Vagina (tissue), 2 donors: ENCODE results near the gene BRIP1. TPM values are rescaled to one million over a fixed set of nuclear protein-coding genes. Genes with fewer than 3 reads are reported as not detected.

ENCODE experiments used
- DNase-seq, 2 donors: peaks; one replicate each; pipeline ENCODE4 v3.0.0-alpha.2; 2017; ENCODE audit errors: extremely low spot score in 2 of 2
- H3K27ac ChIP-seq: fragments of 200-600 bp; sonication (generic); one replicate; pipeline ENCODE4 v1.5.1; 2019
- H3K27me3 ChIP-seq: fragments of 200-600 bp; sonication (generic); one replicate; pipeline ENCODE4 v1.5.1; 2019
- H3K36me3 ChIP-seq, 2 donors: fragments of 200-600 bp; sonication (generic); one replicate each; pipeline ENCODE4 v1.5.1; 2017 to 2019
- H3K4me1 ChIP-seq: fragments of 200-600 bp; sonication (generic); one replicate; pipeline ENCODE4 v1.5.1; 2019
- H3K4me3 ChIP-seq, 2 donors: fragments of 200-600 bp; sonication (generic); 1 replicate in 1 of 2; 2 replicates in 1 of 2; pipeline ENCODE4 v1.5.1; 2016 to 2019
- H3K9me3 ChIP-seq: fragments of 200-600 bp; sonication (generic); one replicate; pipeline ENCODE4 v1.5.1; 2019
- POLR2A ChIP-seq, 2 donors: fragments of 450-650 bp; IDR thresholded peaks; one replicate each; pipeline ENCODE4 v1.6.1; 2017; ENCODE audit warnings: antibody characterized with exemption in 2 of 2, mild to moderate bottlenecking in 2 of 2, moderate library complexity in 2 of 2
- POLR2AphosphoS5 ChIP-seq, 2 donors: sonication (generic); formaldehyde crosslinking; IDR thresholded peaks; one replicate each; pipeline ENCODE4 v1.9.0; 2017; ENCODE audit warnings: antibody characterized with exemption in 2 of 2, mild to moderate bottlenecking in 2 of 2, low read depth in 1 of 2; ENCODE audit not compliant: insufficient read depth in 1 of 2
- intact Hi-C: fragments of 100-400 bp; cut with DNase I; formaldehyde crosslinking; loops from one replicate; pipeline ENCODE4 v1.15.1; 2023
- total RNA-seq: library from RNA; depleted of rRNA; stranded (reverse); fragments of >200 nt; gene quantifications from one replicate; pipeline ENCODE4 v1.2.3, GENCODE V29; 2016
- TF ChIP-seq, protein P1 (sequence below), 3 experiments: fragments of 450-650 bp in 2 of 3; fragments of 200-600 bp in 1 of 3; sonication (generic) in 1 of 3; IDR thresholded peaks; one replicate each; pipeline ENCODE4 v1.5.1; 2017 to 2019; ENCODE audit warnings: antibody characterized with exemption in 3 of 3, mild to moderate bottlenecking in 2 of 3, moderate library complexity in 2 of 3

The BRIP1 gene
- total RNA-seq, 1 donor from 2014 or later, result 0.98 TPM

DNA sequence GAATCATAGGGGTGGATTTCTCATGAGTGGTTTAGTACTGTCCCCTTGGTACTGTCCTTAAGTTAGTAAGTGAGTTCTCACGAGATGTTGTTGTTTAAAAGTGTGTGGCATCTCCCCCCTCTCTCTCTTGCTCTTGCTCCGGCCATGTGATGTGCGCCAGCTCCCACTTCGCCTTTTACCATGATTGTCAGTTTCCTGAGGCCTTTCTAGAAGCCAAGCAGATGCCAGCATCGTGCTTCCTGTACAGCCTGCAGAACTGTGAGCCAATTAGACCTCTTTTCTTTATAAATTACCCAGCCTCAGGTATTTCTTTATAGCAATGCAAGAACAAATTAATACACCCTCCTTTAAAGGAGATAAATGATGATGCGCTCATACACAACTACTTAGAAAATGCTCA, 222.2 kb downstream of the BRIP1 start:
- no peak overlapping the region for H3K27ac ChIP-seq
- DNase-seq, result no peak
- no peaks in the 10 kb centered on the region for H3K9me3 ChIP-seq
- H3K4me1 ChIP-seq, result no peaks in the 10 kb centered on the region
- intact Hi-C loops, result no loop called here
- H3K36me3 ChIP-seq, result no peaks in the 10 kb centered on the region
- TF ChIP-seq POLR2A (IDR thresholded peaks at IDR 0.05) (no peak), POLR2AphosphoS5 (IDR thresholded peaks at IDR 0.05; ENCODE audit: insufficient read depth in 1 of 2, low read depth in 1 of 2) (no peak)
- TF ChIP-seq, protein P1, sequence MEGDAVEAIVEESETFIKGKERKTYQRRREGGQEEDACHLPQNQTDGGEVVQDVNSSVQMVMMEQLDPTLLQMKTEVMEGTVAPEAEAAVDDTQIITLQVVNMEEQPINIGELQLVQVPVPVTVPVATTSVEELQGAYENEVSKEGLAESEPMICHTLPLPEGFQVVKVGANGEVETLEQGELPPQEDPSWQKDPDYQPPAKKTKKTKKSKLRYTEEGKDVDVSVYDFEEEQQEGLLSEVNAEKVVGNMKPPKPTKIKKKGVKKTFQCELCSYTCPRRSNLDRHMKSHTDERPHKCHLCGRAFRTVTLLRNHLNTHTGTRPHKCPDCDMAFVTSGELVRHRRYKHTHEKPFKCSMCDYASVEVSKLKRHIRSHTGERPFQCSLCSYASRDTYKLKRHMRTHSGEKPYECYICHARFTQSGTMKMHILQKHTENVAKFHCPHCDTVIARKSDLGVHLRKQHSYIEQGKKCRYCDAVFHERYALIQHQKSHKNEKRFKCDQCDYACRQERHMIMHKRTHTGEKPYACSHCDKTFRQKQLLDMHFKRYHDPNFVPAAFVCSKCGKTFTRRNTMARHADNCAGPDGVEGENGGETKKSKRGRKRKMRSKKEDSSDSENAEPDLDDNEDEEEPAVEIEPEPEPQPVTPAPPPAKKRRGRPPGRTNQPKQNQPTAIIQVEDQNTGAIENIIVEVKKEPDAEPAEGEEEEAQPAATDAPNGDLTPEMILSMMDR (IDR thresholded peaks at IDR 0.05), result no peak
- no peak overlapping the region for H3K4me3 ChIP-seq
- H3K27me3 ChIP-seq, result no peaks in the 10 kb centered on the region

- no peaks in the 10 kb centered on the region for H3K27me3 ChIP-seq
- no peaks in the 10 kb centered on the region for H3K9me3 ChIP-seq
- DNase-seq, result no peak
- intact Hi-C loops, result no loop called here
- TF ChIP-seq POLR2AphosphoS5 (IDR thresholded peaks at IDR 0.05; ENCODE audit: insufficient read depth in 1 of 2, low read depth in 1 of 2) (no peak), POLR2A (IDR thresholded peaks at IDR 0.05) (no peak)
- TF ChIP-seq, protein P1 (IDR thresholded peaks at IDR 0.05), result no peak
- no peaks in the 10 kb centered on the region for H3K4me1 ChIP-seq
- H3K4me3 ChIP-seq, result no peak overlapping the region
- H3K27ac ChIP-seq, result no peak overlapping the region
- H3K36me3 ChIP-seq, result no peaks in the 10 kb centered on the region
These were observed 223.5 kb downstream of the BRIP1 start for GRCh38 chr17:61639818-61640217.

GRCh38 chr17:61638087-61638486, 225.2 kb downstream of the BRIP1 start:
- Histone ChIP-seq H3K9me3 (no peaks in the 10 kb centered on the region), H3K27ac (no peak overlapping the region), H3K4me1 (no peaks in the 10 kb centered on the region), H3K4me3 (no peak overlapping the region), H3K36me3 (no peaks in the 10 kb centered on the region), H3K27me3 (no peaks in the 10 kb centered on the region)
- intact Hi-C loops, result no loop called here
- TF ChIP-seq POLR2A (IDR thresholded peaks at IDR 0.05), result no peak
- no peak for DNase-seq

DNA sequence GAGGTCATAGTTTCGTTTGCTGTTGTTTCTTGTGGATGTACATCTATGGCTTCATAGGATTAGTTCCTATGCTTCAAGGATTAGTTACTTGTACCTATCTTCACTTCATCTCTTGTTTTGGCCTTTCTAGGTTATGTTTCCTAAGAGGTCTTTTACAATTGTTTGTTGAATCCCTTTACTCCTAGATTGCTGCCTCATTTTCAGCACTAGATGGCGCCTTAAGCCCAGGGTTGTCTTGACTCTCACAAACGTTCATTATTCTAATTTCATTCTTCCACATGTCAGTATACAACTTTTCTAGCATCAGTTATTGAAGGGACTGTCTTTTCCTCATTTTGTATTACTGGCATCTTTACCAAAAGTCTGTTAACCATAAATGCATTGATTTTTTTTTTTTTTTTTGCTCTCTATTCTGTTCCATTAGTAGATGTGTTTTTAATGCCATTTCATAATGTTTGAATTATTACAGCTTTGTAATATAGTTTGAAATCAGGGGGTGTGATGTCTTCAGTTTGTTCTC, 227.4 kb downstream of the BRIP1 start:
- no peak for TF ChIP-seq POLR2AphosphoS5 (IDR thresholded peaks at IDR 0.05; ENCODE audit: insufficient read depth in 1 of 2, low read depth in 1 of 2)
- TF ChIP-seq, protein P1 (IDR thresholded peaks at IDR 0.05), result peak in 1 of 3 experiments; percentile 11
- H3K36me3 ChIP-seq, result no peaks in the 10 kb centered on the region
- no peaks in the 10 kb centered on the region for H3K9me3 ChIP-seq
- H3K4me3 ChIP-seq, result no peak overlapping the region
- no peaks in the 10 kb centered on the region for H3K27me3 ChIP-seq
- no peak for DNase-seq
- intact Hi-C loops, result no loop called here
- no peaks in the 10 kb centered on the region for H3K4me1 ChIP-seq
- no peak overlapping the region for H3K27ac ChIP-seq

- no peak overlapping the region for H3K4me3 ChIP-seq
- intact Hi-C loops, result no loop called here
- no peak for DNase-seq
- H3K27me3 ChIP-seq, result no peaks in the 10 kb centered on the region
- H3K4me1 ChIP-seq, result no peaks in the 10 kb centered on the region
- no peak overlapping the region for H3K27ac ChIP-seq
- TF ChIP-seq POLR2A (IDR thresholded peaks at IDR 0.05) (no peak), POLR2AphosphoS5 (IDR thresholded peaks at IDR 0.05; ENCODE audit: insufficient read depth in 1 of 2, low read depth in 1 of 2) (no peak)
- TF ChIP-seq, protein P1 (IDR thresholded peaks at IDR 0.05), result no peak
- no peaks in the 10 kb centered on the region for H3K9me3 ChIP-seq
- no peaks in the 10 kb centered on the region for H3K36me3 ChIP-seq
These were observed 228.3 kb downstream of the BRIP1 start for GRCh38 chr17:61634942-61635538.
